H1 (cell line): ENCODE results near the gene PLCL1. TPM values are rescaled to one million over a fixed set of nuclear protein-coding genes. Genes with fewer than 3 reads are reported as not detected.

Source experiments
- CTCF ChIA-PET: fragments of 300-600 bp; sonication (Branson Sonifier 250); formaldehyde crosslinking; loops from one replicate; lab custom pipeline; 2021; ENCODE audit not compliant: partially characterized antibody; lab: Charles Lee
- POLR2A ChIA-PET: fragments of 300-600 bp; sonication (Branson Sonifier 250); formaldehyde crosslinking; loops from one replicate; lab custom pipeline; 2021; ENCODE audit warnings: inconsistent platforms; ENCODE audit not compliant: partially characterized antibody; lab: Charles Lee
- DNase-seq, 2 experiments: peaks; one replicate each; pipeline versions ENCODE4 v3.0.0 to v3.0.0-alpha.2; 2010 to 2022; ENCODE audit warnings: low spot score in 2 of 2, low read depth in 1 of 2, mixed read lengths in 1 of 2
- FAIRE-seq: peaks from 2 replicates; lab custom pipeline; 2011; peaks lifted over from hg19 to GRCh38; lab: Jason Lieb, UNC
- H2AFZ ChIP-seq: 2 replicates; pipeline ENCODE4 v1.8.1; 2012; ENCODE audit warnings: low read length, inconsistent platforms
- H2AK5ac ChIP-seq: 2 replicates; pipeline ENCODE4 v1.6.1; 2013; ENCODE audit warnings: low read depth, low read length
- H2BK120ac ChIP-seq: replicated peaks from 2 replicates; pipeline ENCODE3; 2013; ENCODE audit warnings: low read depth, low read length, inconsistent platforms
- H2BK12ac ChIP-seq: 2 replicates; pipeline ENCODE4 v1.6.1; 2013; ENCODE audit warnings: low read depth, low read length
- H2BK15ac ChIP-seq: 2 replicates; pipeline ENCODE4 v1.6.1; 2013; ENCODE audit warnings: low read length
- H2BK20ac ChIP-seq: 2 replicates; pipeline ENCODE4 v1.6.1; 2013; ENCODE audit warnings: low read length
- H2BK5ac ChIP-seq: 2 replicates; pipeline ENCODE4 v1.6.1; 2013; ENCODE audit warnings: low read depth, low read length
- H3K14ac ChIP-seq: 2 replicates; pipeline ENCODE4 v1.6.1; 2013; ENCODE audit warnings: inconsistent platforms; ENCODE audit not compliant: insufficient read length
- H3K18ac ChIP-seq: 2 replicates; pipeline ENCODE4 v1.6.1; 2013; ENCODE audit warnings: low read length; ENCODE audit errors: extremely low read depth
- H3K23ac ChIP-seq: 2 replicates; pipeline ENCODE4 v1.6.1; 2013; ENCODE audit warnings: inconsistent platforms; ENCODE audit not compliant: insufficient read length
- H3K23me2 ChIP-seq: 2 replicates; pipeline ENCODE4 v1.6.1; 2013; ENCODE audit warnings: low read depth, low read length
- H3K27ac ChIP-seq: 2 replicates; pipeline ENCODE4 v1.6.1; 2011; ENCODE audit warnings: low read depth, low read length, inconsistent platforms
- H3K27me3 ChIP-seq, 4 experiments: replicated peaks in 1 of 4; 1 replicate in 1 of 4; 2 replicates in 3 of 4; pipeline versions ENCODE4 v1.6.1 to v1.8.1; 2011 to 2013; ENCODE audit warnings: low read length in 3 of 4, mild to moderate bottlenecking in 3 of 4, inconsistent platforms in 2 of 4, mixed read lengths in 2 of 4, moderate library complexity in 1 of 4; ENCODE audit not compliant: control insufficient read depth in 3 of 4, insufficient read depth in 3 of 4; ENCODE audit errors: extremely low read depth in 1 of 4
- H3K36me3 ChIP-seq, 4 experiments: 2 replicates each; pipeline versions ENCODE4 v1.6.1 to v1.8.1; 2011 to 2013; ENCODE audit warnings: mild to moderate bottlenecking in 4 of 4, low read length in 3 of 4, moderate library complexity in 2 of 4, control low read depth in 1 of 4, inconsistent platforms in 1 of 4; ENCODE audit not compliant: insufficient read depth in 4 of 4, control insufficient read depth in 2 of 4
- H3K4ac ChIP-seq: replicated peaks from 2 replicates; pipeline ENCODE3; 2013; ENCODE audit warnings: low read length, low read depth, mixed read lengths, inconsistent platforms; ENCODE audit not compliant: insufficient read length
- H3K4me1 ChIP-seq, 4 experiments: replicated peaks in 1 of 4; 1 replicate in 1 of 4; 2 replicates in 3 of 4; pipeline versions ENCODE4 v1.6.1 to v1.8.1; 2011 to 2013; ENCODE audit warnings: low read length in 3 of 4, inconsistent platforms in 2 of 4, mixed read lengths in 1 of 4; ENCODE audit not compliant: insufficient read depth in 4 of 4, control insufficient read depth in 3 of 4
- H3K4me2 ChIP-seq, 2 experiments: 2 replicates each; pipeline versions ENCODE4 v1.6.1 to v1.8.1; 2011 to 2013; ENCODE audit warnings: low read depth in 2 of 2, low read length in 2 of 2, control low read depth in 1 of 2, inconsistent platforms in 1 of 2, mild to moderate bottlenecking in 1 of 2; ENCODE audit not compliant: insufficient read depth in 1 of 2
- H3K4me3 ChIP-seq, 4 experiments: fragments of 200-600, 300-600 bp in 1 of 4; sonication (generic), shearing (Covaris generic), sonication (Bioruptor Twin) in 1 of 4; 2 replicates each; pipeline versions ENCODE4 v1.5.1 to v1.8.1; 2011 to 2016; ENCODE audit warnings: low read length in 4 of 4, low read depth in 3 of 4, control low read depth in 2 of 4, inconsistent platforms in 2 of 4, mild to moderate bottlenecking in 2 of 4, mixed read lengths in 1 of 4, moderate library complexity in 1 of 4; ENCODE audit not compliant: insufficient read depth in 2 of 4; ENCODE audit errors: extremely low read depth in 1 of 4
- H3K56ac ChIP-seq: replicated peaks from 2 replicates; pipeline ENCODE3; 2013; ENCODE audit warnings: low read depth, mild to moderate bottlenecking, mixed read lengths, low read length, inconsistent platforms; ENCODE audit not compliant: insufficient read length
- H3K79me1 ChIP-seq: 2 replicates; pipeline ENCODE4 v1.6.1; 2013; ENCODE audit warnings: low read depth, low read length, control low read depth
- H3K79me2 ChIP-seq, 2 experiments: 2 replicates each; pipeline versions ENCODE4 v1.6.1 to v1.8.1; 2012 to 2013; ENCODE audit warnings: low read length in 2 of 2, mild to moderate bottlenecking in 2 of 2, inconsistent platforms in 1 of 2; ENCODE audit not compliant: insufficient read depth in 2 of 2, control insufficient read depth in 1 of 2
- H3K9ac ChIP-seq, 4 experiments: replicated peaks in 1 of 4; 1 replicate in 1 of 4; 2 replicates in 3 of 4; pipeline versions ENCODE4 v1.6.1 to v1.8.1; 2011 to 2013; ENCODE audit warnings: low read depth in 3 of 4, low read length in 3 of 4, control low read depth in 2 of 4, mild to moderate bottlenecking in 2 of 4, moderate library complexity in 2 of 4, inconsistent platforms in 1 of 4; ENCODE audit errors: extremely low read depth in 1 of 4
- H3K9me3 ChIP-seq, 2 experiments: 2 replicates each; pipeline versions ENCODE4 v1.6.1 to v1.8.1; 2012 to 2013; ENCODE audit warnings: mild to moderate bottlenecking in 2 of 2, moderate library complexity in 2 of 2, control low read depth in 1 of 2, inconsistent platforms in 1 of 2, low read depth in 1 of 2, low read length in 1 of 2, mixed read lengths in 1 of 2; ENCODE audit not compliant: insufficient read depth in 2 of 2
- H4K20me1 ChIP-seq, 2 experiments: replicated peaks in 1 of 2; 2 replicates each; pipeline versions ENCODE3 to v1.8.1; 2011 to 2013; ENCODE audit warnings: inconsistent platforms in 2 of 2, low read length in 2 of 2, mild to moderate bottlenecking in 1 of 2; ENCODE audit not compliant: insufficient read depth in 2 of 2, control insufficient read depth in 1 of 2
- H4K5ac ChIP-seq: 2 replicates; pipeline ENCODE4 v1.6.1; 2013; ENCODE audit warnings: low read length, low read depth, mixed read lengths, inconsistent platforms; ENCODE audit not compliant: insufficient read length
- H4K8ac ChIP-seq: 2 replicates; pipeline ENCODE4 v1.8.0; 2013; ENCODE audit warnings: mild to moderate bottlenecking, moderate library complexity, low read length, inconsistent platforms; ENCODE audit not compliant: insufficient read depth; ENCODE audit errors: extremely low read depth
- H4K91ac ChIP-seq: replicated peaks from 2 replicates; pipeline ENCODE3; 2013; ENCODE audit warnings: low read length, mixed read lengths, inconsistent platforms; ENCODE audit not compliant: insufficient read length
- BACH1 ChIP-seq: IDR thresholded peaks from 2 replicates; pipeline ENCODE4 v1.6.1; 2012; ENCODE audit warnings: low read length, improper control_type of control experiment
- CTCF ChIP-seq, 3 experiments: IDR thresholded peaks; 1 replicate in 2 of 3; 2 replicates in 1 of 3; pipeline versions ENCODE4 v1.5.1 to v1.6.1; 2011; ENCODE audit warnings: low read length in 3 of 3, mild to moderate bottlenecking in 3 of 3, inconsistent platforms in 2 of 3, low read depth in 1 of 3, moderate library complexity in 1 of 3; ENCODE audit not compliant: insufficient read depth in 1 of 3; ENCODE audit errors: control extremely low read depth in 1 of 3
- EP300 ChIP-seq, 2 experiments: IDR thresholded peaks; 1 replicate in 1 of 2; 2 replicates in 1 of 2; pipeline ENCODE4 v1.6.1; 2011 to 2012; ENCODE audit warnings: low read depth in 2 of 2, low read length in 2 of 2, mild to moderate bottlenecking in 2 of 2, borderline replicate concordance in 1 of 2, inconsistent platforms in 1 of 2, moderate library complexity in 1 of 2
- NANOG ChIP-seq: IDR thresholded peaks from 2 replicates; pipeline ENCODE4 v1.6.1; 2011; ENCODE audit warnings: low read length, low read depth, mild to moderate bottlenecking, inconsistent platforms; ENCODE audit not compliant: insufficient read depth, poor library complexity, severe bottlenecking
- RBBP5 ChIP-seq: IDR thresholded peaks from 2 replicates; pipeline ENCODE4 v1.7.1; 2012; ENCODE audit warnings: low read depth, mild to moderate bottlenecking, inconsistent platforms, low read length, moderate library complexity, borderline replicate concordance
- SAP30 ChIP-seq: fragments of 300-600 bp; sonication (generic); IDR thresholded peaks from 2 replicates; pipeline ENCODE4 v1.7.1; 2012; ENCODE audit warnings: low read length, moderate library complexity, mild to moderate bottlenecking, inconsistent platforms; ENCODE audit not compliant: insufficient read depth, insufficient replicate concordance
- SIRT6 ChIP-seq: IDR thresholded peaks from one replicate; pipeline ENCODE4 v1.7.1; 2012; ENCODE audit warnings: low read length, inconsistent platforms
- SP1 ChIP-seq: IDR thresholded peaks from 2 replicates; pipeline ENCODE4 v1.6.1; 2011; ENCODE audit warnings: low read depth, low read length
- SP2 ChIP-seq: IDR thresholded peaks from 2 replicates; pipeline ENCODE4 v1.6.1; 2012; ENCODE audit warnings: mild to moderate bottlenecking, low read length, inconsistent platforms
- SRF ChIP-seq: IDR thresholded peaks from 2 replicates; pipeline ENCODE4 v1.6.1; 2011; ENCODE audit warnings: mild to moderate bottlenecking, low read depth, low read length, moderate library complexity
- SUZ12 ChIP-seq: fragments of 200-600 bp; sonication (generic); IDR thresholded peaks from 2 replicates; pipeline ENCODE4 v1.6.1; 2012; ENCODE audit warnings: mild to moderate bottlenecking, inconsistent platforms, low read length, moderate library complexity, mixed read lengths
- TEAD4 ChIP-seq: IDR thresholded peaks from 2 replicates; pipeline ENCODE4 v1.6.1; 2012; ENCODE audit warnings: low read depth, low read length, inconsistent platforms, mixed read lengths
- WGBS, 2 experiments: shearing (Covaris generic) in 1 of 2; methylation state at CpG; one replicate each; pipeline versions ENCODE4 v1.1.6 to v1.1.7; 2013 to 2015; ENCODE audit warnings: low lambda C conversion rate in 2 of 2, mixed read lengths in 2 of 2, inconsistent platforms in 1 of 2, low coverage in 1 of 2, missing lambda C conversion rate in 1 of 2; ENCODE audit not compliant: insufficient replicate concordance in 2 of 2, insufficient coverage in 1 of 2, insufficient read length in 1 of 2; ENCODE audit errors: extremely low coverage in 1 of 2, missing lambda C conversion rate in 1 of 2; 5-methylcytosine and 5-hydroxymethylcytosine counted together
- polyA plus RNA-seq, 7 experiments: library from polyadenylated mRNA; depleted of rRNA in 3 of 7; stranded (reverse) in 5 of 7; unstranded in 2 of 7; fragments of >200 nt in 5 of 7; fragments of 200-250 nt in 2 of 7; gene quantifications; 1 replicate in 5 of 7; 2 replicates in 1 of 7; 4 replicates in 1 of 7; pipeline versions ENCODE4 v1.2.1 to v1.2.3, GENCODE V29; 2011 to 2013; ENCODE audit warnings: missing spikeins in 2 of 7, mixed read lengths in 2 of 7
- total RNA-seq: library from RNA; stranded (reverse); fragmentation: NEBNext Ultra II Directional; extraction: Animal tissue kit (Norgen Biotek cat#: 25700); gene quantifications from 2 replicates; pipeline ENCODE4 v1.2.1, GENCODE V29; 2021

The PLCL1 gene
- total and polyA plus RNA-seq, 2 of the 8 experiments (the other 6 are each of a cell fraction or from before 2014, with no cell fraction given), result not detected

DNA sequence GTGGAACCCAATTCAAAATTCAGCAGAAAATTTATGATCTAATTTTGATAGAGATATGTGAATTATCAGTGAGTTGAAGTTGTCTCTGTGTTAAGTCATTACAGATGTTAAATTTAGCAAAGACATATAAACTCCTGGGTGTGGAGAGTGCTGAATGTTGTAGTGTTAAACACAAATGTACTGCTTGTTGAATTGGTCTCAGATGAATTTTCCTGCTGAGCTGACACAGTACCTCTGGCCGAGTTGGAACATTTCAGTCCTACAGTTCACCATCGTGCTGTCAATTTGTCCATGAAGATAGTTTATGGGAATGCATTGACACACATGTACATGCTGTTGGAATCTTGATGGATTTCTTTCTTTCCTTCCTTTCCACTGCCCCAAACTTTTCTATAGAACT, 255.9 kb downstream of the PLCL1 start:
- Histone ChIP-seq H3K4ac (no peak overlapping the region), H3K4me1 (no peaks in the 10 kb centered on the region), H2AK5ac (no peak overlapping the region), H3K27me3 (no peaks in the 10 kb centered on the region), H4K5ac (no peak overlapping the region), H3K4me3 (no peak overlapping the region), H3K4me2 (no peak overlapping the region), H3K36me3 (no peaks in the 10 kb centered on the region), H2BK120ac (no peak overlapping the region), H3K14ac (no peak overlapping the region), H4K8ac (no peak overlapping the region), H2BK12ac (no peak overlapping the region), H2BK20ac (no peak overlapping the region), H3K27ac (no peak overlapping the region), H4K91ac (no peak overlapping the region), H2BK15ac (no peak overlapping the region), H3K18ac (no peak overlapping the region), H3K23ac (no peak overlapping the region), H3K56ac (no peak overlapping the region), H3K9me3 (no peaks in the 10 kb centered on the region), H3K23me2 (no peaks in the 10 kb centered on the region), H3K79me1 (no peaks in the 10 kb centered on the region), H4K20me1 (no peaks in the 10 kb centered on the region), H2BK5ac (no peak overlapping the region), H3K79me2 (no peaks in the 10 kb centered on the region), H3K9ac (no peak overlapping the region), H2AFZ (no peak overlapping the region)
- DNase-seq, result no peak
- no peak for FAIRE-seq
- CTCF ChIA-PET, result interaction anchor here (1.3 kb wide), 1 partner anchor 209 kb away, joined by 4 read pairs; no protein-coding TSS in a partner anchor
- 91% methylated on average over 2 of the region's 2 CpGs; no CpG with 5 or more reads in 1 of the 2 experiments for WGBS, 2 experiments
- POLR2A ChIA-PET, result no interaction called here
- no peak for TF ChIP-seq SUZ12
- TF ChIP-seq SAP30, result no peak
- no peak for TF ChIP-seq SP1
- no peak for TF ChIP-seq SRF
- no peak for TF ChIP-seq SP2
- TF ChIP-seq BACH1, result no peak
- no peak for TF ChIP-seq SIRT6
- TF ChIP-seq NANOG, result no peak
- TF ChIP-seq CTCF (IDR thresholded peaks at IDR 0.05; ENCODE audit: control extremely low read depth in 1 of 3, insufficient read depth in 1 of 3, low read depth in 1 of 3, low read length in 3 of 3), result no peak
- no peak for TF ChIP-seq TEAD4
- no peak for TF ChIP-seq RBBP5
- no peak for TF ChIP-seq EP300 (IDR thresholded peaks at IDR 0.05; ENCODE audit: borderline replicate concordance in 1 of 2, low read depth in 2 of 2, low read length in 2 of 2)
